GM19035 (cell line): ENCODE results near the gene IRS1.

Experiments used
- ATAC-seq: cut with Tn5 transposase; IDR thresholded peaks from one replicate; pipeline ENCODE4 v1.9.1; 2021; ENCODE audit not compliant: unreplicated experiment

Gene IRS1

DNA sequence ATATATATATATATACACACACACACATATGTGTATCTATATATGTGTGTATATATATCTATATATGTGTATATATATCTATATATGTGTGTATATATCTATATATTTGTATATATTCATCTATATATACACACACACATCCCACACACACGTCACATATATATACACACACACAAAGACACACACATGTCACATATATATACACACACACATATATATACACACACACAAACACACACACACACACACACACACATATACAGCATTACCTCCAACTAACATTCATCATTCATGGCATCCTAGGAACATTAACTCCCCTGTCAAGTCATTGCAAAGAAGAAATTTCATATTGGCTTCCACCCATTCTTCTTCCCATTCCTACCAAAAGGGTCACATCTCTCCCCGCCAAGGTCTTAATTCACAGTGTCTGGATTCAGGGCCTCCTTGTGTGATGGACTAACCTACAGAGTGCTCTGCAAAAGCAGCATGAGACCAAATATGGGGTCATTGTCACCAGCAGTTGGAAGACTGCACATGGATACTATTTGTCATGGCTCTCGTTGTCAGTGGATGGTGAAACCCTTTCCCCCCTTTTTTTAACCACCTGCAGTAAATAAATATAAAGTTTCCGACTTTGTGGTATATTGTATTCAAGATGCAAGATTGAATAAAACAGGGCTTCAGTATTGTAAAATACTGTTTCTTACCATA is 67.0 kb downstream of the IRS1 start:
- ATAC-seq, result no peak

DNA sequence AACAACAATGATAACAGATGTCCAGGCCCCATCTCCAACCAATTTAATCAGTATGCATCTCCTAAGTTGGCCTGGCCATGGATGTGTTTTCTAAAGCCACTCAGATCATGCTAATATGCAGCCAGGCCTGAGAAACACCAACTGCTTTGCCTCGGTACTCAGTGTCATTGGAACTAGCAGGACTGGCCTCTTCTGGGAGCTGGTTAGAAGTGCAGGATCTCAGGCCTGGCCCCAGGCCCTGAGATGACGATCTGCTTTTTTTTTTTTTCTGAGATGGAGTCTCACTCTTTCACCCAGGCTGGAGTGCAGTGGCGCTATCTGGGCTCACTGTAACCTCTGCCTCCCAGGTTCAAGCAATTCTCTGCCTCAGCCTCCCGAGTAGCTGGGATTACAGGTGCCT is 69.1 kb downstream of the IRS1 start:
- ATAC-seq, result no peak

DNA sequence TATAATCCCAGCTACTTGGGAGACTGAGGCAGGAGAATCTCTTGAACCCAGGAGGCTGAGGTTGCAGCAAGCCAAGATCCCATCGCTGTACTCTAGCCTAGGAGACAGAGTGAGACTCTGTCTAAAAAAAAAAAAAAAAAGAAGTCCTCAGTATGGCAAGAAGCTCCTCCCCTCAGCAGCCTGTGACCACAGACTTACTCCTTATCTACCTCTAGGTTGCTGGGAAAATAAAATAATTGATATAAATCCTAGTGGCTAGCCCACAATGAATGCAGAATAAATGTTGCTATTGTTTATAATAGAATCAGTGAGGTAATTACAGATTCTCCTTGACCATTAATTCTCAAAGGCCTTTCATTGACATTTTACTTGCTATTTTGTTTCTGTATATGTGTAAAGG is 70.6 kb downstream of the IRS1 start:
- no peak for ATAC-seq

DNA sequence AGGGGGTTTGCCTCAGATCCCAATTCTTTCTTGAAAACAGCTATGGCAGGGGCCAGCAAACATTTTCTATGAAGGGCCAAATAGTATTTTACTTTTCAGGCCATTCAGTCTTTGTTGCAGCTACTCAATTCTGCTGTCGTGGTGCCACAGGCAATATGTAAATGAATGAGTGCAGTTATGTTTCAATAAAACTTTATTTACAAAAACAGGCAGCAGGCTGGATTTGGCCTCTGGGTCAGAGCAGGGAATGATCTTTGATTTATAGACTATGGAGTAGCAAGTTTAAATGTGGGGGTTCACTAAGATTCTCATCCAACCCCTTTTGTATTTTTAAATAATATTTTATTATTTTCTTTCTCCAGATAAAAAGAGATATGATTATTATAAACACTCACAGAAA is 72.4 kb downstream of the IRS1 start:
- ATAC-seq, result no peak

DNA sequence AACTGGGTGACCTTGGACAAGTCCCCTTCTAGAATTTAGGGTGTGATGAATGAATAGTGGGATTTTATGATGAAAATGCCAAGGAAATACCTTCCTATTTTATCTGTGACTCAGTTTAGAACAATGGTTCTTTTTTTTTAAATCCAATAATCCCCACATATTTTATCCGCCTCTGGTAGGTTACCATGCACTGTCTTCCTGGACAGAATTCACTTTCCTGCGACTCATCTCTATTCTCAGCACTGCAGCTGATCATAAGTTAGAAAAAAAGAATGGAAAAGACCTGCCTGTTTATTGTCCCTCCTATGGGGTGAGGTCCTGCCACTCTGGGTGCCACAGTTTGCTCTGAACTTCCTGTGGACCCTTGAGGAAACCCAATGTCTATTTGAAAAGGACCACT is 73.1 kb downstream of the IRS1 start:
- ATAC-seq, result no peak

DNA sequence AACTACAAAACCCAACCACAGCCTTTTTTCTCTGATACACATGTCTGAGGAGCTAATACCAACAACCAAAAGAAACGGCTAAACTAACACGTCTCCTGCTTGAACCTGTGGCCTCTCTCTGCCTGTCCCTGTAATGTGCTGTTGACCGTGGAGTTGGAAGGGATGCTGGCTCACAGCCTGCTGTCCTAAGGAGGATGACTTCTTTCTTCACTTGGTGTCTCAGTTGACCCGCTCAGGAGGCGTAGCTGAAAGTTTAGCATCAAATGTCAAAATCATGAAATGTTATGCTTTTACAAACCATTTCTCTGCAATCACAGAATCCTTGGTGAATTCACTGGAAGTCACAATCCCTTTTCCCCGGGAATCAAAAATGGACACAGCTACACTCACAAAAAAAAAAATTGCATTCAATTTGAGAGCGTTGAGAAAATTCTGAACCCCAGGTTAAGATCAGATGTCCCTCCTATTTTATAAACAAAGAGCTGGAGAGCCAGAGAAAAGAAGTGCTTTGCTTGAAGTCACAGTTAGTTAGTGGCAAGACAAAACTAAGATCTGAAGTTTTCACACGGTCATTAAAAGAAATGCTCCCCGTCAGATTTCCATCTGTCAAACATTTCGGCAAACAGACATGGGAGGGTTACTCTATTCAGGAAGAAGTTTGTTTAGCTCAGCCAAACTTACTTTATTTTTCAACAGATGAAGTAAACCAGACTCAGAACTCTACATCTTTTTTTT is 74.3 kb downstream of the IRS1 start:
- ATAC-seq, result no peak

DNA sequence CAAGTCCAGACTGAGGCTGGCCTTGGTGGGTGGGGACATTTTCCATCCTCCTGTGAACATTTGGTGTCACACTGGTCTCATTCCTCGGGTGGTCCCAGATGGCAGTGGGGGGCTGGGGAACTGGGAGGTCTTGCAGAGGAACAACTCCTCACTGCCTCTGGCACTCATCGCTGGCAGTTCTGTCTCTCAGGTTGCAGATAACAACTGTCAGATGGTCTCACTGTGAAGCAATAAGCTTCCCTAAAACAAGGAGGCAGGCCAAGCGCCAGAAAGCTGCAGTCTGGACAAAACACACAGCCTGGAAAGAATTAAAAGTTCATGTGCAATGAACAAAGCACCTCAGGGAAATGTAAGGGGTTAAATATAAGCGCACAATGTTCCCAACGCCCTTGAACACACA is 78.1 kb downstream of the IRS1 start:
- ATAC-seq, result no peak

DNA sequence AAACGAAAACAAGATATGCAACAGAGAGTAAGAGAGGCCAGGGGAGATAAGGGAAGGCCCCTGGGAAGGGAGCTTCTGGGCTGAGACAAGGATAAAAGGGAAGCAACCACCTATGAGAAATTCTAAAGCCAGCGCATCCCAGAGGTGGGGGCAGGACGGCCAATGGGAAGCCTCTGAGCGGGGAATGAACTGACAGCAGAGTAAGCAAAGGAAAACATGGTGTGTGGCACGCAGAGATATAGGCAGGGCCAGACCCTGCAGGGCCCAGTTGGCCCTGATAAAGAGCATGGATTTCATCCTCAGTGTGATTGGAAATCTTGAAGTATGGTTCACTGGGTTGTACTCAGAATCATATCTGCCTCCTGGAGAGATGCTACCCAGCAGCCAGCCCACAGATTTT is 78.7 kb downstream of the IRS1 start:
- ATAC-seq, result no peak

DNA sequence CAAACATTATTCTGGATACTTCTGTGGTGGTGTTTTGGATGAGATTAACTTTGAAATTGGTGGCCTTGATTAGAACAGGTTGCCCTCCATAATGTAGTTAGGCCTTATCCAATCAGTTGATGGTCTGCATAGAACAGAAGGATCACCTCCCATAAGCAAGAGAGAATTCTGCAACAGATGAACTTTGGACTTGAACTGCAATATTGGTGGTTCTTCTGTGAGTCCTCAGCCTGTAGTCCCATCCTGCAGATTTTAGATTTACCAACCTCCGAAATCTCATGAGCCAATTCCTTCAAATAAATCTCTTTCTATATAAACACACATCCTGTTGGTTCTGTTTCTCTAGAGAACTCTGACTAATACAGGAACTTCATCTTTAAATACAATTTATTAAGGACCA is 81.9 kb downstream of the IRS1 start:
- ATAC-seq, result no peak

DNA sequence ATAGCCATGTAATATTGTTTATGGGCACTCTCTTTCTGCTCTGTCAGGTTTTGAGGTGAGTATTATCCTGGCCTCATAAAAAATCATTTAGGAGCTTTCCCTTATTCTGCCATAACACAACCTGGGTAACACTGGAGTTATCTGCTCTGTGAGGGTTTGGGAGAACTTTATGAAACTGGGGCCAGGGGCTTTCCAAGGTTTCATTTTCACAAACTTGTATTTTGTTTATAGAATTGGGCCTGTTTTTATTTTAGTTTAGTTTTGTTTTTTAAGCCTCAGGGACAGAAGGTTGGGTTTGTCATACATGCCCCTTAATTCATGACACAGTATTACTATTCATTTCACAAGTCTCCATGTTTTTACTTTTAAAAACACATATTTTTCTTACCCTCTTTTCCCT is 83.5 kb downstream of the IRS1 start:
- ATAC-seq, result no peak

DNA sequence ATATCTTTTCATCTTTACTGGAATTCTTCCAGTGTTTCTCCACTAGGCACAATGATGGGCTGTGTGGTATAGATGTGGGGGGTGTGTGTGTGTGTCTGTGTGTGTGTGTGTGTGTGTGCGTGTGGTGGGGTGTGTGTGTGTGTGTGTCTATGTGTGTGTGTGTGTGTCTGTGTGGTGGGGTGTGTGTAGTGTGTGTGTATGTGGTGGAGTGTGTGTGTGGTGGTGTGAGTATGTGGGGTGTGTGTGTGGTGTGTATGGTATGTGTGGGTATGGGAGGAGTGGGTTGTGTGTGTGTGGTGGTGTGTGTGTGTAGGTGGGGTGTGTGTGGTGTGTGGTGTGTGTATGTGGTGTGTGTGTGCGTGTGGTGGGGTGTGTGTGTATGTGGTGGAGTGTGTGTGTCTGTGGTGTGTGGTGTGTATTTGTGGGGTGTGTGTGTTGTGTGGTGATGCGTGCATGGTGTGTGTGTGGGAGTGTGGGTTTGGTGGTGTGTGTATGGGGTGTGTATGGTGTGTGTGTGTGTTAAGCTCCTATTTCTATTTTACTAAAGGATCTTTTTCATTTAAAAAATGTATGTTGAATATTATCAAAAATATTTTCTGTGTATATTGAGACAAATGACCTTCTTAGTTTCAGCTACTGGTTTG is 84.2 kb downstream of the IRS1 start:
- no peak for ATAC-seq

DNA sequence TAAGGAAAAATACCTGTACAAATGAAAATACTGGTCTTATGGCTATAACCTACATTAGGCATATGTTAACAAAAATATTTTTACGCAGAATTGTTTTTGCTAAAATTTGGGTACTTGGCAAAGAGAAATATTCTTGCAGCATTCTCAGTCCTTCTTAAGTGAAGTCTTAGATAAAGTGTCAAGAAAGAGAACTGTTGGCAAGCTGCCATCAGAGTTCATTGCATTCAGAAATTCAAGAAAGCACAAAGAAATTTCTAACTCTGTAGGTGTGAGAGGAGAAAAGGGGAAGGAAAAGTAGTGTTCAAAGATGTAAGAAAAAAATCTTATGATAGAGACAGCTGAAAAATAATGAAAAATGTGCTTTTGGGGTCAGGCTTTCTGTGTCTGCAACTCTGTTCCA is 86.7 kb downstream of the IRS1 start:
- no peak for ATAC-seq

DNA sequence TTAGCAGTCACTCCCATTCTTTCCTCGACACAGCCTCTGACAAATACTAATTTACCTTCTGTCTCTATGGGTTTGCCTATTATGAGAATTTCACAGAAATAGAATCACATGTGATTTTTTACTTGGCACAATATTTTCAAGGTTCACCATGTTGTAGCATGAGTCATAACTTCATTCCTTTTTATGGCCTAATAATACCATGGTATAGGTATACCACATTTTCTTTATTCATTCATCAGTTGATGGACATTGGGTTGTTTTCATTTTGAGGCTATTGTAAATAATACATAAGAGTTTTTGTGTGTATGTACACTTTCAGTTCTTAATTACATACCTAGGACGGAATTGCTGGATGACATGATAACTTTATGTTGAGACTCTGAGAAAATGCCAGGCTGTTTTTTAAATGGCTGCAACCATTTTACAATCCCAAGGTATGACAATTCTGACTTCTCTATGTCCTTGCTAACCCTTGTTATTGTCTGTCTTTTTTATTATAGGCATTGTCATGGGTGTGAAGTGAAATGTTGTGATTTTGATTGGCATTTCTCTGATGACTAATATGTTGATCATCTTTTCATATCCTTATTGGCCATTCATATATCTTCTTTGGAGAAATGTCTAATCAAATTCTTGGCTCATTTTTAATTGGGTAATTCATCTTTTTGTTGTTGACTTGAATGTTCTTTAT is 87.9 kb downstream of the IRS1 start:
- no peak for ATAC-seq

DNA sequence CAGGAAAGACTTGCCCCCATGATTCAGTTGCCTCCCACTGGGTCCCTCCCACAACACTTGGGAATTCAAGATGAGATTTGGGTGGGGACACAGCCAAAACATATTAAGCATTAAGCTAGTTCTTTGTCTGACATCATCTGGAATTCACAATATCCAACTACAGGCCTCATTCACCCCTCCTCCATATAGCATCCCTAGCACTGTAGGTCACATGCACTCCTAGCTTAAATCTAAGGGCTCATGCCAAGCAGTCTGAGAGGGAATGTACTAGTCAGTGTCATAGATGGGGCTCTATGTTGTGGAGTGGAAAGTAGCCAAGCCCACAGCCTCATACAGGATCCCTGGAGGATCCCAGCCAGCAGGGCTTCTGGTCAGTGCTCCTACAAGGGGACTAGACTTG is 92.1 kb downstream of the IRS1 start:
- ATAC-seq, result no peak

DNA sequence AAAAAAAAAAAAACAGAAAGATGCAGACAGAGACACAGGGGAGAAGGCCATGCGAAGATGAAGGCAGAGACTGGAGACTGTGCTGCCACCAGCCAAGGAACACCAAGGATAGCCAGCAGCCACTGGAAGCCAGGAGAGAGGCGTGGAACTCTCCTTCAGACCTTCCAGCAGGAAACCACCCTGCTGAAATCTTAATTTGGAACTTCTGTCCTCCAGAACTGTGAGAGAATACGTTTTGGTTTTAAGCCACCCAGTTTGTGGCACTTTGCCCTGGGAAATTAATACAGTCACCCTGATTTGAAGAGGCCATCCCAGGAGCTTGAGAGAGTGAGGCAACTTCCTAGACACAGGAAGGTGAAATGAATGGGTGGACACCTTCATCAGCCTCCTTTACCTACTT is 93.7 kb downstream of the IRS1 start:
- ATAC-seq, result no peak

DNA sequence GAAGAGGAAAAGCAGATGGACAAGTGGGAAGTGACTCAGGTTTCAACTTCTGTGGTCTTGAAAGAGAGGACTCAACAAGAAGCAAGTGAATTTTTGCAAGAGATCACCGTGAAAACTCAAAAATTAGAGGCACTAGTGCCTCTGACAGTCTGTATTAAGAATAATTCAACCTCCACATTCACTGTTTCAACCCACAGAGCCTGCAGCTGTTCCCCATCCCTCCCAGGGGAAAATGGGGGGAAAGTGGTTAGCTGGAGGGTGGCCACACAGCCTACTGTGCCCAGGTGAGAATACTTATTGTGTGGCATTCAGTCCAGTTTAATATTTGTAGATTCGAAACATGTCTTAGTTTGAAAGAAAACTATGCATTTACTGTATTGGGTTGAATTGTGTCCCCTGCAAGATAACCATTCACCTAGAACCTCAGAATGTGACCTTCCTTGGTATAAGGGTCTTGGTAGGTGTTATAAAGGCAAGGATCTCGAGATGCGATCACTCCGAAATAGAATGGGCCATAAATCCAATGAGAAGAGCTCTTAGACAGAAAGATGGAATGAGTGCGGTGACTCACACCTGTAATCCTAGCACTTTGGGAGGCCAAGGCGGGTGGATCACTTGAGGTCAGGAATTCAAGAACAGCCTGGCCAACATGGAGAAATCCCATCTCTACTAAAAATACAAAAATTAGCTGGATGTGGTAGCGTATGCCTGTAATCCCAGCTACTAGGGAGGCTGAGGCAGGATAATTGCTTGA is 94.3 kb downstream of the IRS1 start:
- no peak for ATAC-seq

DNA sequence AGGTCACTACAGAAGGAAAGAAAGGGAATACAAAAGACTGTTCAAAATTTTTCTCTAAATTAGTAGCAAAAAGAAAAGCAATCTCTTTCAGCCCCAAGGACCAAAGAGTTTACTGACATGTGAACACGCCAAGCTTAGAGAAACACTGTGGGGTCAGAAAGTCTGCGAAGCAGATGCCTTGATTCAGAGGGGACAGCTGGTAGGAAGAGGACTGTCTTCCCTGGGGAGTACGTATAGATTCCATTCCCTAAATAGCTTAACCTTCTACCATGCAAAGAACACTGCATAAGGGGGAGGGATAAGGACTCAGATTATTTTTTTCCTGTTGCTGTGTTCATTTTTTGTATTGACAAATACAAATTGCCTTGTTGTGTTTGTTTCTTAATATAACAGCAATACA is 96.1 kb downstream of the IRS1 start:
- ATAC-seq, result no peak

DNA sequence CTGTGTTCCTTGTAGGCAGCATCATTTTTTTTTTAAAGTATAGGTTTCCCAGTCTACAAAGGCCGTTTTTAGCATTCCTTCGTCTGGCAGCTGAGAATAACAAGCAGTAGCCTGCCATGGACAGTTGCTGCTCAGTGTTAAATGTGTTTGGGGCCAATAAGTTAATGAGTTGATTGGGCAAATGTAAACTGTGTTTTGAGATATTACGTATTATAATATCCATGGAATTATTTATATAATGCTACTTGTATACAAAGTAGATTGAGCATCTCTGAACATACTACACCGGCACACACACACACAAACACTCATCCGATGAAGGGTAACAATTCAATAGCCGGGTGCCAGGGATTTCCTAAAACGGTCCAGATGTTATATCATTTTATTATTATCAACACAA is 97.2 kb downstream of the IRS1 start:
- no peak for ATAC-seq

DNA sequence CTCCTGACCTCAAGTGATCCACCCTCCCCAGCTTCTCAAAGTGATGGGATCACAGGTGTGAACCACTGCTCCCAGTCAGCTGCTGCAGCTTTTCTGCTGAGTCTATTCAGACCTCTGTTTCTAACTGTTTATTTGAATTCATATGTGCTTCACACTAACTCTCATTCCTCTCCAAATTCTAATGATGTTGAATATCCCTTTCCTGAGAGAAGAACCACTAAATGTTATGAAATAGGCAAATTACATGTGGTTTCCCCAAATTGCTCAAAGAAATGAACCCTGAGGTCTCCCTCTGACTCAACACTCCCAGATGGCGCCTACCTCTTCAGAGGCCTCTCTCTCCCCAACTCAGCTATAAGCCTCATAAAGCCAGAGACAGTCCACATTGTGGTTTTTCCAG is 98.6 kb downstream of the IRS1 start:
- peak; percentile 80 for ATAC-seq

DNA sequence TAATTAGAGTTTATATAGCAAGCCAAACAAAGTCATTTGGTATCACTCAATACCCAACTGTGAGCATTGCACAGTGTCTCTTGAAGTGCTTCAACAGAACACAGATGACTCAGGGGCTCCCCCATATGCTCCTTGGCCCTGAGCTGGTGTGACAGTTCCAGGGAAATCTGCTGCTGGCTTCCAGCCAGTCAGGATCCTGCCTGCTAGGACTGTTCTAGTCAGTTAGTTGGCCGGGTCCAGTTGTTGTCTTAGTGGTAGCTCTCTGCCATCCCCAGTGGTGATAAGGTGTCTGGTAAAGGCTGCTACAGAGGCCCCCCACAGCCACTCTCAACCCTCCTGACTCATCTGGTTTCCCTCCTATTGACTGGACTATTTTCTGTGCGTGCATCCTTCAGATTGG is 100.3 kb downstream of the IRS1 start:
- no peak for ATAC-seq

DNA sequence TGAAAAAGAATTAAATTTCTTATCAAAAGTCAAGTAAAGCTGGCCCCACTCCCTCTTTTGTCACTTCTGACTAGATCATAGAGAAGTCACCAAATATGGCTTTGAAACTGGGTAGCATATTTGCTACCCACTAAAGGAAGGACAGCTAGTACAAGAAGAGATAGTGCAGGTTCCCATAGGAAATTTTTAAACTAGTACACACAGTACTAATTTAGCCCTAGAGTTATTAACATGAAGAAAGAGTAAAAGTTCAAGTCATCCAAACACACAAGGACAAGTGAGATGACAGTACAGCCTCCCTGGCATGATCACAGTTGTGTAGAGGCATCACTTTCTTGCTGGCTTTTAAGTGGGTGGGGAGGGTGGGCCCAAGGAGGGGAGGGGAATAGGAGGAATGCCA is 100.9 kb downstream of the IRS1 start:
- ATAC-seq, result no peak
